Stomach (tissue), 4 donors: ENCODE data around the gene ZMYND8.

ENCODE experiments used
- EP300 ChIP-seq: sonication (generic); formaldehyde crosslinking; IDR thresholded peaks from one replicate; pipeline ENCODE4 v1.6.1; 2017; ENCODE audit warnings: antibody characterized with exemption
- POLR2A ChIP-seq, 4 donors: fragments of 450-650 bp; IDR thresholded peaks; one replicate each; pipeline ENCODE4 v1.6.1; 2016; ENCODE audit warnings: antibody characterized with exemption in 4 of 4, control low read depth in 2 of 4, mild to moderate bottlenecking in 1 of 4, moderate library complexity in 1 of 4
- POLR2AphosphoS5 ChIP-seq, 3 donors: sonication (generic); formaldehyde crosslinking; IDR thresholded peaks; one replicate each; pipeline ENCODE4 v1.6.1; 2016; ENCODE audit warnings: antibody characterized with exemption in 3 of 3
- TF ChIP-seq, protein P1 (sequence below), 7 experiments: fragments of 450-650 bp in 4 of 7; fragments of 200-600 bp in 3 of 7; sonication (generic) in 3 of 7; IDR thresholded peaks; one replicate each; pipeline ENCODE4 v1.5.1; 2016 to 2019; ENCODE audit warnings: antibody characterized with exemption in 7 of 7, control low read depth in 2 of 7, mild to moderate bottlenecking in 1 of 7

DNA sequence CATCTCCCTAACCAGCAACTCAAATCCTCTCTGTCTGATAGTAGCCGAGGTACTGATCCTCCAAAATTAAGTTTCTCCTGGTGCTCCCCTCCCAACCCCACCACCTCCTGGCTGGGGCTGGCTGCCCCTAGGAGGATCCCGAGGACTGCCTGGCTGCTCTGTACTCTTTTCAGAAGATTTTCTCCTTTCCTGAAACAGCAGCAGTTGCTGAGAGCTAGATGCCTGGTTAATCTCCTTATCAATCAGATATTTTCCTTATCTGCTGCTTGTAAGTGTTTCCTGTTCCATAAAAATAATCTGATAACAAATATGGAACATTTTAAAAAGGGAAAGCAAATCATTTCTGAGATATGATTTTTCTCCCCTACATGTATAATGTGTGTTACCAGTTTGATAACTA is 52.8 kb downstream of the ZMYND8 start:
- TF ChIP-seq EP300 (no peak), POLR2AphosphoS5 (IDR thresholded peaks at IDR 0.05) (no peak), POLR2A (IDR thresholded peaks at IDR 0.05) (no peak)
- TF ChIP-seq, protein P1, sequence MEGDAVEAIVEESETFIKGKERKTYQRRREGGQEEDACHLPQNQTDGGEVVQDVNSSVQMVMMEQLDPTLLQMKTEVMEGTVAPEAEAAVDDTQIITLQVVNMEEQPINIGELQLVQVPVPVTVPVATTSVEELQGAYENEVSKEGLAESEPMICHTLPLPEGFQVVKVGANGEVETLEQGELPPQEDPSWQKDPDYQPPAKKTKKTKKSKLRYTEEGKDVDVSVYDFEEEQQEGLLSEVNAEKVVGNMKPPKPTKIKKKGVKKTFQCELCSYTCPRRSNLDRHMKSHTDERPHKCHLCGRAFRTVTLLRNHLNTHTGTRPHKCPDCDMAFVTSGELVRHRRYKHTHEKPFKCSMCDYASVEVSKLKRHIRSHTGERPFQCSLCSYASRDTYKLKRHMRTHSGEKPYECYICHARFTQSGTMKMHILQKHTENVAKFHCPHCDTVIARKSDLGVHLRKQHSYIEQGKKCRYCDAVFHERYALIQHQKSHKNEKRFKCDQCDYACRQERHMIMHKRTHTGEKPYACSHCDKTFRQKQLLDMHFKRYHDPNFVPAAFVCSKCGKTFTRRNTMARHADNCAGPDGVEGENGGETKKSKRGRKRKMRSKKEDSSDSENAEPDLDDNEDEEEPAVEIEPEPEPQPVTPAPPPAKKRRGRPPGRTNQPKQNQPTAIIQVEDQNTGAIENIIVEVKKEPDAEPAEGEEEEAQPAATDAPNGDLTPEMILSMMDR (IDR thresholded peaks at IDR 0.05), result no peak
